Mucosa of descending colon (tissue), 3 donors: ENCODE data around the gene MAP7. TPM values are rescaled to one million over a fixed set of nuclear protein-coding genes. Genes with fewer than 3 reads are reported as not detected.

ENCODE experiments used
- ATAC-seq: fragments of 200-7000 bp; cut with Tn5 transposase; one replicate; pipeline ENCODE4 v1.9.1; 2020; ENCODE audit warnings: mild to moderate bottlenecking, moderate library complexity
- DNase-seq, 3 donors: peaks; one replicate each; pipeline ENCODE4 v3.0.0-alpha.2; 2020
- H3K36me3 ChIP-seq: fragments of 200-600 bp; one replicate; pipeline ENCODE4 v1.8.0; 2021; ENCODE audit warnings: low read depth, mild to moderate bottlenecking
- H3K4me1 ChIP-seq: fragments of 200-600 bp; one replicate; pipeline ENCODE4 v1.8.0; 2021; ENCODE audit warnings: low read depth, mild to moderate bottlenecking
- H3K4me3 ChIP-seq: fragments of 200-600 bp; one replicate; pipeline ENCODE4 v1.8.0; 2021; ENCODE audit warnings: mild to moderate bottlenecking
- H3K9me3 ChIP-seq: fragments of 200-600 bp; one replicate; pipeline ENCODE4 v1.8.0; 2021; ENCODE audit warnings: mild to moderate bottlenecking
- intact Hi-C, 2 donors: fragments of 100-400 bp; cut with DNase I in 1 of 2; cut with micrococcal nuclease in 1 of 2; formaldehyde crosslinking; loops; one replicate each; pipeline versions ENCODE4 v1.11.0 to v1.11.1; 2022; cut with DNase I, micrococcal nuclease
- total RNA-seq, 3 donors: library from RNA; stranded (reverse); fragmentation: NEBNext Ultra II Directional in 2 of 3; extraction: Animal tissue kit (Norgen Biotek cat#: 25700) in 2 of 3; gene quantifications; one replicate each; pipeline versions ENCODE4 v1.2.1 to v1.2.4, GENCODE V29; 2021 to 2023
- TF ChIP-seq, protein P1 (sequence below): fragments of 200-600 bp; IDR thresholded peaks from one replicate; pipeline ENCODE4 v1.8.0; 2022; ENCODE audit warnings: antibody characterized with exemption, mild to moderate bottlenecking
- donor health status: DM: no; HTN: no; CAD: no; lungs with moderate emphysema.
- donor health status: DM: no; HTN: no; CAD: no.
- donor health status: DM: no; HTN: yes; CAD: no.

Gene MAP7
- total RNA-seq, 3 donors from 2014 or later: 28.4 to 80.5 (median 68.6) TPM

DNA sequence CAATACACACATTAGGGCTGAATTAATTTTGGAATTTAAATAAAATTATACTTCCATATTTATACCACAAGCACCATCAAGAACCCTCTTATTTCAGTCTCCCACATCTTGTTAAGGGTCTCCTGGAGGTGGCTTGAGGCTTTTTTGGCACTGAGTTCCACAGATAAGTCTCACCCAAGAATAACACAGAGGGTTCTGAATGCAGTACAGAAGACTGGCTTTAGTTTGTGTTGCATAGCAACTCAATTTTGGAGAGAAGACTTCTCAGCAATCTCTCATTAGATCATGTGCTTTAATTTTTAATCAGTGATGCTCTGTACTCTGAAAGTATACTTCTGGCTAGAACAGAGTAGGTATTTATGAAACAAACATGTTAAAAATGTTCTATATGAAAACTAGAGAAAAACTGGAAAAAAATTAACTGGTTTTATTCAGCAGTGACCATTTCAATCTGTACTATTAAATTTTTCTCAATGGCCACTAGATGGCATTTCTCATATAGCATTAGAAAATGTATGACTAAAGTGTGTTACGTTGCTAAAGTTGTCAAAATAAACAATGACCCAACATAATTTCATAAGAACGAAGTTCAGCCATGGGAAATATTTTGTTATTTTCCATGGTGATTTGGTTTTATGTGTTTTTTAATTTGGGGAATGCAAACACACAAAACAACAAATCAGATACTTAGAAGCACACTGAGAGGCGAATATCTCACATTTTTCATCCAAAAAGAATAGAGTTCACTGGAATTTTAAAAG is 32.7 kb upstream of the MAP7 start:
- DNase-seq (no peak), ATAC-seq (peak; percentile 65)
- no peak overlapping the region for H3K4me3 ChIP-seq
- H3K36me3 ChIP-seq: no peaks in the 10 kb centered on the region
- H3K9me3 ChIP-seq: no peaks in the 10 kb centered on the region
- H3K4me1 ChIP-seq: no peaks in the 10 kb centered on the region
- intact Hi-C loops: loop anchor here in 1 of 2 donors (5.0 kb wide), 1 partner anchor 209 kb away; the partner anchor contains the start of gene MAP3K5
- TF ChIP-seq, protein P1, sequence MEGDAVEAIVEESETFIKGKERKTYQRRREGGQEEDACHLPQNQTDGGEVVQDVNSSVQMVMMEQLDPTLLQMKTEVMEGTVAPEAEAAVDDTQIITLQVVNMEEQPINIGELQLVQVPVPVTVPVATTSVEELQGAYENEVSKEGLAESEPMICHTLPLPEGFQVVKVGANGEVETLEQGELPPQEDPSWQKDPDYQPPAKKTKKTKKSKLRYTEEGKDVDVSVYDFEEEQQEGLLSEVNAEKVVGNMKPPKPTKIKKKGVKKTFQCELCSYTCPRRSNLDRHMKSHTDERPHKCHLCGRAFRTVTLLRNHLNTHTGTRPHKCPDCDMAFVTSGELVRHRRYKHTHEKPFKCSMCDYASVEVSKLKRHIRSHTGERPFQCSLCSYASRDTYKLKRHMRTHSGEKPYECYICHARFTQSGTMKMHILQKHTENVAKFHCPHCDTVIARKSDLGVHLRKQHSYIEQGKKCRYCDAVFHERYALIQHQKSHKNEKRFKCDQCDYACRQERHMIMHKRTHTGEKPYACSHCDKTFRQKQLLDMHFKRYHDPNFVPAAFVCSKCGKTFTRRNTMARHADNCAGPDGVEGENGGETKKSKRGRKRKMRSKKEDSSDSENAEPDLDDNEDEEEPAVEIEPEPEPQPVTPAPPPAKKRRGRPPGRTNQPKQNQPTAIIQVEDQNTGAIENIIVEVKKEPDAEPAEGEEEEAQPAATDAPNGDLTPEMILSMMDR: peak; percentile 17

DNA sequence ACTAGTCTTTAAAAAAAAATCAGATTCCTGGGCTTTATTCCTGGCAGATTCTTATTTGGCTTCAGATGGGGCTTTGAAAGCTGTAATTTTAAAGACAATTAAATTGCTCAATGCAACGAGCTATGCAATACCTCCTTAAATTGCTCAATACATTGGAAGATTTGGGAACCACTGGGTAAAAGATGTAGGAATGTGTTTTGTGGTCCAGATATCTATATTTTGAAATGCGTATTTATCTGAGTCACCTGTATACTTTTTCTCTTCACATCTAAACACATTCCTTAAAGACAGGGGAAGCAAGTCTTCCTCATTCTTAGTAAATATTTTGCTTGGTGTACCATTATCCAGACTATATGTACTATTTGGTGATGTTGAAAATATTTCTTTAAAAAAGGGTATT is 29.6 kb upstream of the MAP7 start:
- Histone ChIP-seq H3K36me3 (no peaks in the 10 kb centered on the region), H3K9me3 (no peaks in the 10 kb centered on the region), H3K4me3 (no peak overlapping the region), H3K4me1 (no peaks in the 10 kb centered on the region)
- intact Hi-C loops: loop anchor here in 1 of 2 donors (5.0 kb wide), 1 partner anchor 213 kb away; the partner anchor contains the start of gene MAP3K5
- TF ChIP-seq, protein P1: no peak
- no peak for ATAC-seq
- no peak for DNase-seq

DNA sequence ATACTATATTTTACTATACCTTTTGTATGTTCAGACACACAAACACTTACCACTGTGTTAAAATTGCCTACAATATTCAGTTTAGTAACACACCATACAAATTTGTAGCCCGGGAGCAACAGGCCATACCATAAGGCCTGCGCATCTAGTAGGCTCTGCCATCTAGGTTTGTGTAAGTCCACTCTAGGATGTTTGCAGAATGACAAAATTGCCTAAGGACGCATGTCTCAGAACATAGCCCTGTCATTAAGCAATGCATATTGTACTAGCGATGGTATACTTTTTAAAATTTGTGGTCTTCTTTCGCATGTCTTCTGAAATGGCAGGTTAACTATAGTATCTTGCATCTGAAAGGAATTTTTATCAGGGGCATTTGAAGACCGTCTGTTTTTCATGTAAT is 26.6 kb upstream of the MAP7 start:
- Histone ChIP-seq H3K9me3 (peaks cover 1% of the 10 kb centered on the region), H3K4me3 (no peak overlapping the region), H3K4me1 (no peaks in the 10 kb centered on the region), H3K36me3 (no peaks in the 10 kb centered on the region)
- ATAC-seq (no peak), DNase-seq (no peak)
- intact Hi-C loops: no loop called here
- TF ChIP-seq, protein P1: no peak

DNA sequence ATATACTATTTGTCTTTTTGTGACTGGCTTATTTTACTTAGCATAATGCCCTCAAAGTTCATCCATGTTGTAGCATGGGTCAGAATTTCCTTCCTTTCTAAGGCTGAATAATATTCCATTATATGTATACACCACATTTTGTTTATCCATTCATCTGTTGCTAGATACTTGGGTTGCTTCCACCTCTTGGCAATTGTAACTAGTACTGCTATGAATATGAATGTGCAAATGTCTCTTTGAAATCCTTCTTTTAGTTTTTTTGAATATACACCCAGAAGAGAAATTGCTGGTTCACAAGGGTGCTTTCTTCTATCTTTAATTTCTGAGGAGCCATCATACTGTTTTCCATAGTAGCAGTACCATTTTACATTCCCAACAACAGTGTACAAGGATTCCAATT is 21.3 kb upstream of the MAP7 start:
- DNase-seq (no peak), ATAC-seq (no peak)
- Histone ChIP-seq H3K36me3 (no peaks in the 10 kb centered on the region), H3K4me1 (peaks cover 9% of the 10 kb centered on the region), H3K9me3 (peaks cover 11% of the 10 kb centered on the region), H3K4me3 (no peak overlapping the region)
- intact Hi-C loops: no loop called here
- TF ChIP-seq, protein P1: no peak

DNA sequence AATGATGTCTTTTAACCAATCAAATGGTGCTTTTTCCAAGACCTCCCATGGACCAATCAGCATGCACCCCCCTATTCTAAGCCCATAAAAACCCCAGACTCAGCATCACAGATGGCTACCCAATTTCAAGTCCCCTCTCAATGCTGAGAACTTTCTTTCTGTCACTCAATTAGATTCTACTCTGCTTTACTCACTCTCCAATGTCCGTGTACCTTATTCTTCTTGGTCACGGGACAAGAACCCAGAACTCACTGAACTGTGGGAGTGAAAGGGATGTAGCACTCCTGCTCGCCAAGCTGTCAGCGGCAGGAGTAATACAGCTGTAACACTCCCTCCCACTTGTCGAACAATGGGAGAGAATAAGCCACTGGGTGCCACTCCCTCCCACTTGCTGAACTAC is 20.8 kb upstream of the MAP7 start:
- Histone ChIP-seq H3K4me3 (no peak overlapping the region), H3K36me3 (no peaks in the 10 kb centered on the region), H3K9me3 (peaks cover 11% of the 10 kb centered on the region), H3K4me1 (peaks cover 14% of the 10 kb centered on the region)
- DNase-seq (no peak), ATAC-seq (no peak)
- intact Hi-C loops: no loop called here
- TF ChIP-seq, protein P1: no peak
